ENCODE measurements around the gene OR2T6. TPM values are rescaled to one million over a fixed set of nuclear protein-coding genes. Genes with fewer than 3 reads are reported as not detected.
A peak's percentile ranks its signal among the peaks of the same experiment; 100 is the strongest.

The OR2T6 gene
- total and polyA plus RNA-seq, 7 experiments from 2014 or later, result not detected

GRCh38 chr1:248373761-248374160 lies 1.8 kb upstream of the OR2T6 start:
- ChIA-PET CTCF (no interaction called here), POLR2A (no interaction called here)
- Histone ChIP-seq H3K27me3 (ENCODE audit: control insufficient read depth in 2 of 2, insufficient read depth in 2 of 2, low read length in 2 of 2) (no peaks in the 10 kb centered on the region), H3K4me1 (ENCODE audit: control insufficient read depth in 2 of 2, insufficient read depth in 2 of 2, low read length in 2 of 2) (peaks cover 0 to 8% of the 10 kb centered on the region in 2 donors), H3K9me3 (ENCODE audit: control insufficient read depth in 2 of 3, low read length in 3 of 3) (no peaks in the 10 kb centered on the region), H3K4me3 (ENCODE audit: low read length) (no peak overlapping the region), H3K36me3 (ENCODE audit: control insufficient read depth in 2 of 3, insufficient read depth in 3 of 3, low read length in 3 of 3) (no peaks in the 10 kb centered on the region), H3K27ac (ENCODE audit: low read depth, low read length) (no peak overlapping the region)
- no peaks in the 10 kb centered on the region for H3K36me3 Mint-ChIP-seq
- no peak for ATAC-seq
- H3K9me3 Mint-ChIP-seq, result peaks cover 0 to 1% (median 0%) of the 10 kb centered on the region in 11 donors
- peaks cover 0 to 4% (median 0%) of the 10 kb centered on the region in 5 donors for H3K27me3 Mint-ChIP-seq
- peaks cover 0 to 13% (median 11%) of the 10 kb centered on the region in 7 donors for H3K4me1 Mint-ChIP-seq
- intact Hi-C loops (cut with micrococcal nuclease), result no loop called here
- DNase-seq, result no peak
- H3K27ac Mint-ChIP-seq, result peak overlapping the region in 2 of 9 donors; percentile 22 to 29
- no peak overlapping the region for H3K4me3 Mint-ChIP-seq

- DNase-seq (no peak), ATAC-seq (no peak)
- H3K4me1 Mint-ChIP-seq, result peaks cover 0 to 11% (median 9%) of the 10 kb centered on the region in 7 donors
- POLR2A ChIA-PET, result no interaction called here
- H3K9me3 Mint-ChIP-seq, result peaks cover 0 to 1% (median 0%) of the 10 kb centered on the region in 11 donors
- H3K27ac Mint-ChIP-seq, result no peak overlapping the region
- H3K36me3 Mint-ChIP-seq, result no peaks in the 10 kb centered on the region
- H3K27me3 ChIP-seq (ENCODE audit: control insufficient read depth in 2 of 2, insufficient read depth in 2 of 2, low read length in 2 of 2), result no peaks in the 10 kb centered on the region
- peaks cover 0 to 8% of the 10 kb centered on the region in 2 donors for H3K4me1 ChIP-seq (ENCODE audit: control insufficient read depth in 2 of 2, insufficient read depth in 2 of 2, low read length in 2 of 2)
- CTCF ChIA-PET, result no interaction called here
- no peaks in the 10 kb centered on the region for H3K9me3 ChIP-seq (ENCODE audit: control insufficient read depth in 2 of 3, low read length in 3 of 3)
- intact Hi-C loops (cut with micrococcal nuclease), result no loop called here
- H3K27me3 Mint-ChIP-seq, result peaks cover 0 to 3% (median 0%) of the 10 kb centered on the region in 5 donors
- H3K36me3 ChIP-seq (ENCODE audit: control insufficient read depth in 2 of 3, insufficient read depth in 3 of 3, low read length in 3 of 3), result no peaks in the 10 kb centered on the region
- H3K4me3 ChIP-seq (ENCODE audit: low read length), result no peak overlapping the region
- H3K4me3 Mint-ChIP-seq, result no peak overlapping the region
- no peak overlapping the region for H3K27ac ChIP-seq (ENCODE audit: low read depth, low read length)
These were observed 1.4 kb downstream of the OR2T6 start for GRCh38 chr1:248376916-248377315.

DNA sequence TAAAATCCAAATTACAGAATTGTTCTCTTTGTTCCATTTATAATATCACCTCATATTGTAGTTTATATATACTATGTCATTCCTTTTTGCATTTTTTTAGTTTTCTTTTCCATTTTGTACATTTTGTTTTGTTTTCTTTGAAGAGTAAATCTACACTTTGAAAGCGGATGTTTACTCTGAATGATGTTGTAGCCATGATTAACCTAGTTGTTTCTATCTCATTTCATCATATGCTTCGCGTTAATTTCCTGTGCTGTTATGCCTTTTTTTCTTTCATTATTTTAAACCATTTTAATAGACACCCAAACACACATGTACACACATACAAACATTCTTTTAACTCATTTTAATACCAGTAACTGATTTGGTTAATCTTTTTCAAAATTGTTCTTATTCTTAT lies 5.3 kb downstream of the OR2T6 start:
- peaks cover 0 to 11% (median 4%) of the 10 kb centered on the region in 5 donors for H3K27me3 Mint-ChIP-seq
- H3K27ac Mint-ChIP-seq, result no peak overlapping the region
- Histone ChIP-seq H3K4me1 (ENCODE audit: control insufficient read depth in 2 of 2, insufficient read depth in 2 of 2, low read length in 2 of 2) (no peaks in the 10 kb centered on the region), H3K27me3 (ENCODE audit: control insufficient read depth in 2 of 2, insufficient read depth in 2 of 2, low read length in 2 of 2) (no peaks in the 10 kb centered on the region), H3K27ac (ENCODE audit: low read depth, low read length) (no peak overlapping the region), H3K4me3 (ENCODE audit: low read length) (no peak overlapping the region), H3K36me3 (ENCODE audit: control insufficient read depth in 2 of 3, insufficient read depth in 3 of 3, low read length in 3 of 3) (no peaks in the 10 kb centered on the region), H3K9me3 (ENCODE audit: control insufficient read depth in 2 of 3, low read length in 3 of 3) (no peaks in the 10 kb centered on the region)
- POLR2A ChIA-PET, result no interaction called here
- H3K9me3 Mint-ChIP-seq, result no peaks in the 10 kb centered on the region
- intact Hi-C loops (cut with micrococcal nuclease), result no loop called here
- no peaks in the 10 kb centered on the region for H3K36me3 Mint-ChIP-seq
- H3K4me1 Mint-ChIP-seq, result no peaks in the 10 kb centered on the region
- DNase-seq (no peak), ATAC-seq (no peak)
- CTCF ChIA-PET, result no interaction called here
- no peak overlapping the region for H3K4me3 Mint-ChIP-seq

- ChIA-PET POLR2A (no interaction called here), CTCF (no interaction called here)
- H3K27me3 Mint-ChIP-seq, result peaks cover 0 to 28% (median 6%) of the 10 kb centered on the region in 5 donors
These were observed 12.9 kb downstream of the OR2T6 start for GRCh38 chr1:248388426-248388825.

GRCh38 chr1:248393050-248393449 lies 17.5 kb downstream of the OR2T6 start:
- Mint-ChIP-seq H3K27me3 (peaks cover 0 to 26% (median 18%) of the 10 kb centered on the region in 5 donors), H3K27ac (no peak overlapping the region), H3K4me3 (no peak overlapping the region), H3K4me1 (no peaks in the 10 kb centered on the region), H3K36me3 (peaks cover 0 to 4% (median 0%) of the 10 kb centered on the region in 5 donors), H3K9me3 (peaks cover 0 to 15% (median 2%) of the 10 kb centered on the region in 11 donors)
- ChIA-PET CTCF (no interaction called here), POLR2A (no interaction called here)
- Histone ChIP-seq H3K27me3 (ENCODE audit: control insufficient read depth in 2 of 2, insufficient read depth in 2 of 2, low read length in 2 of 2) (no peaks in the 10 kb centered on the region), H3K4me1 (ENCODE audit: control insufficient read depth in 2 of 2, insufficient read depth in 2 of 2, low read length in 2 of 2) (no peaks in the 10 kb centered on the region), H3K27ac (ENCODE audit: low read depth, low read length) (no peak overlapping the region), H3K4me3 (ENCODE audit: low read length) (no peak overlapping the region), H3K9me3 (ENCODE audit: control insufficient read depth in 2 of 3, low read length in 3 of 3) (no peaks in the 10 kb centered on the region), H3K36me3 (ENCODE audit: control insufficient read depth in 2 of 3, insufficient read depth in 3 of 3, low read length in 3 of 3) (no peaks in the 10 kb centered on the region)
- ATAC-seq (no peak), DNase-seq (no peak)
- intact Hi-C loops (cut with micrococcal nuclease), result no loop called here

More at GRCh38 chr1:248388426-248388825, 12.9 kb downstream of the OR2T6 start:
- Histone ChIP-seq H3K4me1 (ENCODE audit: control insufficient read depth in 2 of 2, insufficient read depth in 2 of 2, low read length in 2 of 2) (no peaks in the 10 kb centered on the region), H3K27me3 (ENCODE audit: control insufficient read depth in 2 of 2, insufficient read depth in 2 of 2, low read length in 2 of 2) (no peaks in the 10 kb centered on the region), H3K9me3 (ENCODE audit: control insufficient read depth in 2 of 3, low read length in 3 of 3) (no peaks in the 10 kb centered on the region), H3K4me3 (ENCODE audit: low read length) (no peak overlapping the region), H3K36me3 (ENCODE audit: control insufficient read depth in 2 of 3, insufficient read depth in 3 of 3, low read length in 3 of 3) (no peaks in the 10 kb centered on the region), H3K27ac (ENCODE audit: low read depth, low read length) (no peak overlapping the region)
- intact Hi-C loops (cut with micrococcal nuclease), result no loop called here
- no peaks in the 10 kb centered on the region for H3K4me1 Mint-ChIP-seq
- H3K36me3 Mint-ChIP-seq, result no peaks in the 10 kb centered on the region
- H3K27ac Mint-ChIP-seq, result no peak overlapping the region
- H3K9me3 Mint-ChIP-seq, result peaks cover 0 to 5% (median 0%) of the 10 kb centered on the region in 11 donors
- H3K4me3 Mint-ChIP-seq, result no peak overlapping the region
- DNase-seq (no peak), ATAC-seq (no peak)

GRCh38 chr1:248402748-248403147 lies 27.2 kb downstream of the OR2T6 start, which contains the start of gene OR2T1:
Gene OR2T1, plus strand, starts transcription at chr1:248403048. Its CDS starts 3,100 bp downstream, at chr1:248406148.
- DNase-seq (no peak), ATAC-seq (no peak)
- no peak within 1 kb of the TSS for H3K4me3 ChIP-seq (ENCODE audit: low read length)
- no peaks in the 10 kb centered on the region for H3K27me3 ChIP-seq (ENCODE audit: control insufficient read depth in 2 of 2, insufficient read depth in 2 of 2, low read length in 2 of 2)
- H3K4me1 Mint-ChIP-seq, result peaks cover 0 to 16% (median 4%) of the 10 kb centered on the region in 7 donors
- POLR2A ChIA-PET, result no interaction called here
- H3K9me3 ChIP-seq (ENCODE audit: control insufficient read depth in 2 of 3, low read length in 3 of 3), result no peaks in the 10 kb centered on the region
- H3K36me3 Mint-ChIP-seq, result peaks cover 0 to 2% (median 0%) of the 10 kb centered on the region in 5 donors
- peaks cover 0 to 7% (median 0%) of the 10 kb centered on the region in 11 donors for H3K9me3 Mint-ChIP-seq
- H3K4me3 Mint-ChIP-seq, result no peak within 1 kb of the TSS
- H3K4me1 ChIP-seq (ENCODE audit: control insufficient read depth in 2 of 2, insufficient read depth in 2 of 2, low read length in 2 of 2), result no peaks in the 10 kb centered on the region
- intact Hi-C loops (cut with micrococcal nuclease), result loop anchor here in 1 of 2 donors (10.0 kb wide), 2 partner anchors 182 to 468 kb away; no protein-coding TSS in a partner anchor
- H3K27ac Mint-ChIP-seq, result peak within 1 kb of the TSS in 1 of 9 donors; percentile 5
- H3K36me3 ChIP-seq (ENCODE audit: control insufficient read depth in 2 of 3, insufficient read depth in 3 of 3, low read length in 3 of 3), result no peaks in the 10 kb centered on the region
- CTCF ChIA-PET, result interaction anchor here (0.7 to 1.0 kb wide), 2 partner anchors 67 to 210 kb away, joined by 3 read pairs; no protein-coding TSS in a partner anchor
- H3K27me3 Mint-ChIP-seq, result no peaks in the 10 kb centered on the region
- no peak within 1 kb of the TSS for H3K27ac ChIP-seq (ENCODE audit: low read depth, low read length)

GRCh38 chr1:248404024-248404423 lies 28.5 kb downstream of the OR2T6 start:
- CTCF ChIA-PET, result interaction anchor here (0.6 to 2.3 kb wide), 10 partner anchors 14 to 472 kb away, joined by 3 to 8 read pairs (median 4); no protein-coding TSS in a partner anchor
- DNase-seq, result peak in 3 of 9 donors; percentile 6 to 32 (median 8)
- intact Hi-C loops (cut with micrococcal nuclease), result loop anchor here (1.0 to 10.0 kb wide), 7 partner anchors 181 to 469 kb away; no protein-coding TSS in a partner anchor
- Histone ChIP-seq H3K27me3 (ENCODE audit: control insufficient read depth in 2 of 2, insufficient read depth in 2 of 2, low read length in 2 of 2) (no peaks in the 10 kb centered on the region), H3K4me3 (ENCODE audit: low read length) (no peak overlapping the region), H3K27ac (ENCODE audit: low read depth, low read length) (no peak overlapping the region), H3K9me3 (ENCODE audit: control insufficient read depth in 2 of 3, low read length in 3 of 3) (no peaks in the 10 kb centered on the region), H3K36me3 (ENCODE audit: control insufficient read depth in 2 of 3, insufficient read depth in 3 of 3, low read length in 3 of 3) (no peaks in the 10 kb centered on the region), H3K4me1 (ENCODE audit: control insufficient read depth in 2 of 2, insufficient read depth in 2 of 2, low read length in 2 of 2) (no peaks in the 10 kb centered on the region)
- H3K9me3 Mint-ChIP-seq, result peaks cover 0 to 7% (median 0%) of the 10 kb centered on the region in 11 donors
- H3K4me3 Mint-ChIP-seq, result no peak overlapping the region
- POLR2A ChIA-PET, result interaction anchor here (0.5 kb wide), 1 partner anchor 432 kb away, joined by 3 read pairs; no protein-coding TSS in a partner anchor
- H3K36me3 Mint-ChIP-seq, result peaks cover 0 to 2% (median 0%) of the 10 kb centered on the region in 5 donors
- peaks cover 0 to 16% (median 4%) of the 10 kb centered on the region in 7 donors for H3K4me1 Mint-ChIP-seq
- peak overlapping the region in 4 of 9 donors; percentile 0 to 5 (median 0) for H3K27ac Mint-ChIP-seq
- no peaks in the 10 kb centered on the region for H3K27me3 Mint-ChIP-seq
- peak; percentile 91 for ATAC-seq

Measured in naive thymus-derived CD4-positive, alpha-beta T cell (primary cell).